Measurements from ENCODE around the gene ARAP2. TPM values are rescaled to one million over a fixed set of nuclear protein-coding genes. Genes with fewer than 3 reads are reported as not detected.

Gene ARAP2
- total RNA-seq, 1 experiment from 2014 or later = 25.8 TPM

DNA sequence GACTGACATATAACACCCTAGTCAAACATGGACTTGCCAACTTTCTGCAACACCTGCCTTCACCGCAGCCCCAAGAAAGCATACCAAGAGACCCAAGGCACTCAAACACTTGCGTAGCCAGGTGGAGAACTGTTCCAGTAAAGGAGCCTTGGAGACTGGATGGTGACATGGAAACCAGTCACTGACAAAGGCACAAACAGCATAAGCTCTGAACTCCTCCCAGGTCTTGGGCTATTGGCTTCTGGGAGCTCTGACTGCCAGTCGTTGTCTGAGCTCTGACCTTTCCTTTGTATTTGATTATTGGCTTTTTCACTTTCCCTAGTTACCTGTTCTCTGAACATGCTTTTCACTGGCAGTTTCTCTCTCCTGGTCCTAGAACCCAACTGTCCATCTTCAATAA lies 38.3 kb downstream of the ARAP2 start:
- H3K27ac ChIP-seq = no peak overlapping the region
- H3K9me3 ChIP-seq (ENCODE audit: insufficient read depth, low read depth) = no peaks in the 10 kb centered on the region
- no peaks in the 10 kb centered on the region for H4K20me1 ChIP-seq (ENCODE audit: insufficient read depth)
- no peaks in the 10 kb centered on the region for H3K27me3 ChIP-seq (ENCODE audit: insufficient read depth, low read depth)
- no peak overlapping the region for H2AFZ ChIP-seq
- H3K4me3 ChIP-seq = no peak overlapping the region
- H3K9me2 ChIP-seq (ENCODE audit: insufficient read depth) = no peaks in the 10 kb centered on the region
- H3K4me1 ChIP-seq (replicated peaks; ENCODE audit: insufficient read depth) = no peaks in the 10 kb centered on the region
- ChIA-PET CTCF (no interaction called here), POLR2A (ENCODE audit: unreplicated experiment) (no interaction called here)
- intact Hi-C loops (cut with micrococcal nuclease; ENCODE audit: unreplicated experiment) = no loop called here
- TF ChIP-seq CTCF (conservative IDR thresholded peaks at IDR 0.05) (no peak), EZH2 (IDR thresholded peaks at IDR 0.05; ENCODE audit: low read depth) (no peak)
- H3K4me2 ChIP-seq = no peak overlapping the region
- BruUV-seq (replicated peaks) = no TSS peak
- no peaks in the 10 kb centered on the region for H3K79me2 ChIP-seq (ENCODE audit: low read depth)
- no peaks in the 10 kb centered on the region for H3K36me3 ChIP-seq (ENCODE audit: low read depth)
- no peak for DNase-seq
- H3F3A ChIP-seq (ENCODE audit: insufficient read depth, low read depth) = no peaks in the 10 kb centered on the region

- H3K4me3 ChIP-seq = no peak overlapping the region
- no peaks in the 10 kb centered on the region for H3K79me2 ChIP-seq (ENCODE audit: low read depth)
- no peaks in the 10 kb centered on the region for H3K27me3 ChIP-seq (ENCODE audit: insufficient read depth, low read depth)
- BruUV-seq (replicated peaks) = no TSS peak
- ChIA-PET CTCF (no interaction called here), POLR2A (ENCODE audit: unreplicated experiment) (interaction anchor here (0.7 kb wide), 1 partner anchor 185 kb away, joined by 4 read pairs; no protein-coding TSS in a partner anchor)
- no peaks in the 10 kb centered on the region for H3K9me2 ChIP-seq (ENCODE audit: insufficient read depth)
- H3K9me3 ChIP-seq (ENCODE audit: insufficient read depth, low read depth) = no peaks in the 10 kb centered on the region
- DNase-seq = no peak
- no peak overlapping the region for H3K4me2 ChIP-seq
- H2AFZ ChIP-seq = no peak overlapping the region
- H3K27ac ChIP-seq = no peak overlapping the region
- H3K4me1 ChIP-seq (replicated peaks; ENCODE audit: insufficient read depth) = no peaks in the 10 kb centered on the region
- intact Hi-C loops (cut with micrococcal nuclease; ENCODE audit: unreplicated experiment) = loop anchor here (10.0 kb wide), 1 partner anchor 96 kb away; no protein-coding TSS in a partner anchor
- TF ChIP-seq CTCF (conservative IDR thresholded peaks at IDR 0.05) = no peak
- TF ChIP-seq EZH2 (IDR thresholded peaks at IDR 0.05; ENCODE audit: low read depth) = no peak
- no peaks in the 10 kb centered on the region for H3F3A ChIP-seq (ENCODE audit: insufficient read depth, low read depth)
- no peaks in the 10 kb centered on the region for H4K20me1 ChIP-seq (ENCODE audit: insufficient read depth)
- H3K36me3 ChIP-seq (ENCODE audit: low read depth) = no peaks in the 10 kb centered on the region
Measured at GRCh38 chr4:36198861-36199260, 45.5 kb downstream of the ARAP2 start.

DNA sequence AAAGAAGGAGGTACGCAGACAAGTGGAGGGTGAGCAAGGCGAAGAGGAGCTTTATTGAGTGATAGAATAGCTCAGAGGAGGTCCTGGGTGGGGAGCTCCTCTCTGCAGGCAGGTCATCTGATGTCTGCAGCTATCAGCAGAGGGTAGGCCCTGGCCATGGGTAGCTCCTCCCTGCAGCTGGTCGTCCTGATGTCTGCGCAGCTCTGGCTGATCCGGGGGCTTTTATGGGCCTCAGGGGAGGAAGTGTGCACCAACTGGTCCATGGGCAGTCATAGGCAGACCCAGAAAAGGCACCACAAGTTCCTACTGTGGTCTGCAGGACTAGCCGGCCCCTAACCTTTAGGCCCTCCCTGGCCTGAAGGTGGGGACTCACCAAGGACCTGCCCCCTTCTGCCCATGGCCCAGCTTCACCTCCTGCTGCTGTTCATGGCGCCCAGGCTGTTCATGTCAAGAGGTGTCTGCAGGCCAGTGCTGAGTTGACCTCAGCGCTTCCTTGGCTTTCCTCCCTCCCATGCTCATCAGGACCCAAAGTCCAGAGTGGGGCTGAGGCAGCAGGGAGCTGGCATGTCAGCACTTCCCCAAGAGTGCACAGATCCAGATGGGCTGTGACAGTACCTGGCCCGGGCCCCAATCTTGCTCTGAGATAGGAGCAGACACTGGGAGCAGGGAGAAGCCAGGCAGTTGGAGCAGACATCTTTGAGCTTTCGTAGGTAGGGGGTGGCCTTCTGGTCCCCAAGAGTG lies 46.1 kb downstream of the ARAP2 start:
- no TSS peak for BruUV-seq (replicated peaks)
- Histone ChIP-seq H3K27me3 (ENCODE audit: insufficient read depth, low read depth) (no peaks in the 10 kb centered on the region), H3K4me2 (no peak overlapping the region), H3F3A (ENCODE audit: insufficient read depth, low read depth) (no peaks in the 10 kb centered on the region), H2AFZ (no peak overlapping the region), H3K27ac (no peak overlapping the region), H3K9me3 (ENCODE audit: insufficient read depth, low read depth) (no peaks in the 10 kb centered on the region), H3K4me1 (replicated peaks; ENCODE audit: insufficient read depth) (no peaks in the 10 kb centered on the region), H4K20me1 (ENCODE audit: insufficient read depth) (no peaks in the 10 kb centered on the region), H3K4me3 (no peak overlapping the region), H3K36me3 (ENCODE audit: low read depth) (0 out of 2 replicates have a peak, but pooled peaks cover 5% of the 10 kb centered on the region), H3K9me2 (ENCODE audit: insufficient read depth) (no peaks in the 10 kb centered on the region), H3K79me2 (ENCODE audit: low read depth) (no peaks in the 10 kb centered on the region)
- ChIA-PET CTCF (no interaction called here), POLR2A (ENCODE audit: unreplicated experiment) (interaction anchor here (0.7 kb wide), 1 partner anchor 185 kb away, joined by 4 read pairs; no protein-coding TSS in a partner anchor)
- intact Hi-C loops (cut with micrococcal nuclease; ENCODE audit: unreplicated experiment) = loop anchor here (10.0 kb wide), 1 partner anchor 97 kb away; no protein-coding TSS in a partner anchor
- DNase-seq = no peak
- TF ChIP-seq CTCF (conservative IDR thresholded peaks at IDR 0.05) (no peak), EZH2 (IDR thresholded peaks at IDR 0.05; ENCODE audit: low read depth) (no peak)

Data from PC-9 (cell line).